HCT116 (cell line): ENCODE measurements around the gene TRPV4. TPM values are rescaled to one million over a fixed set of nuclear protein-coding genes. Genes with fewer than 3 reads are reported as not detected.

Experiments used
- ATAC-seq: fragments of 200-7000 bp; cut with Tn5 transposase; 2 replicates; pipeline ENCODE4 v1.9.1; 2020; ENCODE audit warnings: mild to moderate bottlenecking, moderate library complexity
- BruUV-seq: library from RNA; stranded (reverse); fragments of 400-500 nt; replicated peaks from 2 replicates; lab custom pipeline; 2021; lab: Mats Ljungman, UMichigan
- CTCF ChIA-PET: fragments of 300-600 bp; sonication (Branson Sonifier 250); formaldehyde crosslinking; loops from one replicate; lab custom pipeline; 2021; ENCODE audit warnings: antibody characterized with exemption; lab: Charles Lee
- POLR2A ChIA-PET: fragments of 300-600, 350-600 bp; sonication (Branson Sonifier 250); formaldehyde crosslinking; loops from one replicate; lab custom pipeline; 2021; ENCODE audit warnings: antibody characterized with exemption; lab: Charles Lee
- RAD21 ChIA-PET, 2 experiments: fragments of 300-600 bp; sonication (Branson Sonifier 250); formaldehyde crosslinking; loops; one replicate each; lab custom pipeline; 2023; ENCODE audit warnings: low total read pairs in 2 of 2; ENCODE audit not compliant: uncharacterized antibody in 2 of 2, unreplicated experiment in 2 of 2, low non-redundant PET in 1 of 2; lab: Charles Lee
- DNase-seq: peaks from one replicate; pipeline ENCODE4 v3.0.0-alpha.2; 2010; ENCODE audit warnings: low read depth, low spot score
- H2AFZ ChIP-seq: fragments of 200-600 bp; shearing (Covaris generic), sonication (generic); 2 replicates; pipeline ENCODE4 v1.6.1; 2017; ENCODE audit warnings: low read depth, mixed run types, mixed read lengths, antibody characterized with exemption, low read length; ENCODE audit not compliant: poor library complexity, severe bottlenecking
- H3K27ac ChIP-seq: 2 replicates; pipeline ENCODE4 v1.5.1; 2012; ENCODE audit warnings: low read depth, low read length
- H3K27me3 ChIP-seq: fragments of 200-600 bp; sonication (generic); 2 replicates; pipeline ENCODE4 v1.6.1; 2016; ENCODE audit warnings: mixed run types, low read length, mixed read lengths; ENCODE audit not compliant: insufficient read depth
- H3K36me3 ChIP-seq, 2 experiments: fragments of 200-500 bp in 1 of 2; fragments of 200-600 bp in 1 of 2; sonication (Bioruptor generic) in 1 of 2; sonication (generic) in 1 of 2; 2 replicates each; pipeline versions ENCODE4 v1.5.1 to v1.6.1; 2014 to 2016; ENCODE audit warnings: low read length in 2 of 2, inconsistent platforms in 1 of 2, mixed read lengths in 1 of 2, mixed run types in 1 of 2; ENCODE audit not compliant: insufficient read depth in 2 of 2, control insufficient read depth in 1 of 2
- H3K4me1 ChIP-seq, 2 experiments: fragments of 200-600 bp in 1 of 2; sonication (generic) in 1 of 2; 2 replicates each; pipeline versions ENCODE4 v1.5.1 to v1.6.1; 2012 to 2017; ENCODE audit warnings: low read length in 2 of 2, inconsistent platforms in 1 of 2, mild to moderate bottlenecking in 1 of 2, mixed read lengths in 1 of 2, mixed run types in 1 of 2, moderate library complexity in 1 of 2; ENCODE audit not compliant: insufficient read depth in 2 of 2, control insufficient read depth in 1 of 2
- H3K4me2 ChIP-seq: fragments of 200-600 bp; sonication (generic); 2 replicates; pipeline ENCODE4 v1.6.1; 2017; ENCODE audit warnings: mixed run types, low read length, mixed read lengths
- H3K4me3 ChIP-seq, 2 experiments: fragments of 200-600 bp in 1 of 2; sonication (generic) in 1 of 2; replicated peaks in 1 of 2; 2 replicates each; pipeline ENCODE4 v1.5.1; 2011 to 2016; ENCODE audit warnings: low read length in 2 of 2, control low read depth in 1 of 2, low read depth in 1 of 2, mild to moderate bottlenecking in 1 of 2, mixed read lengths in 1 of 2, mixed run types in 1 of 2
- H3K79me2 ChIP-seq: fragments of 200-600 bp; sonication (generic); 2 replicates; pipeline ENCODE4 v1.6.1; 2017; ENCODE audit warnings: mild to moderate bottlenecking, mixed run types, low read length, moderate library complexity, mixed read lengths; ENCODE audit not compliant: insufficient read depth
- H3K9ac ChIP-seq: fragments of 200-600 bp; sonication (generic); 2 replicates; pipeline ENCODE4 v1.6.1; 2016; ENCODE audit warnings: low read length, mixed read lengths
- H3K9me2 ChIP-seq: fragments of 200-600 bp; sonication (generic), shearing (Covaris generic); 2 replicates; pipeline ENCODE4 v1.6.1; 2017; ENCODE audit warnings: mixed run types, mild to moderate bottlenecking, moderate library complexity; ENCODE audit not compliant: insufficient read depth
- H3K9me3 ChIP-seq, 2 experiments: fragments of 200-500 bp in 1 of 2; fragments of 200-600 bp in 1 of 2; sonication (Bioruptor generic) in 1 of 2; sonication (generic) in 1 of 2; 2 replicates each; pipeline ENCODE4 v1.6.1; 2014 to 2017; ENCODE audit warnings: low read length in 2 of 2, mixed read lengths in 2 of 2, inconsistent platforms in 1 of 2, low read depth in 1 of 2, mild to moderate bottlenecking in 1 of 2, mixed run types in 1 of 2, moderate library complexity in 1 of 2; ENCODE audit not compliant: control insufficient read depth in 1 of 2, insufficient read depth in 1 of 2
- H4K20me1 ChIP-seq: fragments of 200-600 bp; sonication (generic), shearing (Covaris generic); 2 replicates; pipeline ENCODE4 v1.6.1; 2017; ENCODE audit warnings: mixed run types, mild to moderate bottlenecking, moderate library complexity; ENCODE audit not compliant: insufficient read depth
- CTCF ChIP-seq, 3 experiments: fragments of 200-600 bp in 1 of 3; sonication (generic) in 1 of 3; IDR thresholded peaks in 2 of 3; conservative IDR thresholded peaks in 1 of 3; 2 replicates each; pipeline ENCODE4 v1.5.1; 2012 to 2017; ENCODE audit warnings: low read depth in 2 of 3, low read length in 2 of 3, antibody characterized with exemption in 1 of 3, borderline replicate concordance in 1 of 3, control low read depth in 1 of 3, mild to moderate bottlenecking in 1 of 3, mixed read lengths in 1 of 3, mixed run types in 1 of 3, moderate library complexity in 1 of 3; ENCODE audit not compliant: insufficient read depth in 1 of 3
- EZH2phosphoT487 ChIP-seq: fragments of 200-600 bp; IDR thresholded peaks from 2 replicates; pipeline ENCODE4 v1.6.1; 2018; ENCODE audit warnings: antibody characterized with exemption, borderline replicate concordance
- JUND ChIP-seq: IDR thresholded peaks from 2 replicates; pipeline ENCODE4 v1.6.1; 2012
- POLR2AphosphoS5 ChIP-seq: IDR thresholded peaks from 2 replicates; pipeline ENCODE4 v1.6.1; 2011; ENCODE audit warnings: mild to moderate bottlenecking, low read depth, low read length, moderate library complexity
- REST ChIP-seq: IDR thresholded peaks from 2 replicates; pipeline ENCODE4 v1.6.1; 2012; ENCODE audit warnings: low read depth
- intact Hi-C: fragments of 100-400 bp; cut with micrococcal nuclease; formaldehyde crosslinking; loops from 2 replicates; pipeline ENCODE4 v1.10.0; 2022
- total RNA-seq: library from RNA; stranded (reverse); gene quantifications from one replicate; pipeline ENCODE4 v1.2.1, GENCODE V29; 2021; ENCODE audit not compliant: unreplicated experiment

Gene TRPV4
- total RNA-seq, 1 experiment from 2014 or later = 0.54 TPM

- CTCF ChIA-PET = no interaction called here
- Histone ChIP-seq H3K79me2 (no peaks in the 10 kb centered on the region), H3K27me3 (no peaks in the 10 kb centered on the region), H3K27ac (no peak overlapping the region), H3K36me3 (no peaks in the 10 kb centered on the region), H3K9me3 (no peaks in the 10 kb centered on the region), H3K4me3 (no peak overlapping the region), H3K9me2 (no peaks in the 10 kb centered on the region), H4K20me1 (no peaks in the 10 kb centered on the region), H2AFZ (no peak overlapping the region), H3K4me1 (peaks cover 14 to 42% of the 10 kb centered on the region in 2 experiments; a peak in 3 of 4 replicates), H3K4me2 (no peak overlapping the region), H3K9ac (no peak overlapping the region)
- BruUV-seq = no TSS peak
- no peak for DNase-seq
- TF ChIP-seq POLR2AphosphoS5 = no peak
- no peak for TF ChIP-seq CTCF (IDR thresholded peaks at IDR 0.05 in 2 of 3, conservative IDR thresholded peaks at IDR 0.05 in 1 of 3; ENCODE audit: borderline replicate concordance in 1 of 3, insufficient read depth in 1 of 3, low read depth in 2 of 3, low read length in 2 of 3)
- TF ChIP-seq REST = no peak
- TF ChIP-seq EZH2phosphoT487 = no peak
- TF ChIP-seq JUND = no peak
- intact Hi-C loops = no loop called here
- POLR2A ChIA-PET = no interaction called here
- ATAC-seq = no peak
- RAD21 ChIA-PET = no interaction called here
These were observed 6.2 kb upstream of the TRPV4 start for GRCh38 chr12:109839444-109839843.
